H1 (cell line): ENCODE results near the gene ISCA2. TPM values are rescaled to one million over a fixed set of nuclear protein-coding genes. Genes with fewer than 3 reads are reported as not detected.

Experiments used
- HDAC2 ChIP-seq, 2 experiments: fragments of 300-600 bp in 1 of 2; sonication (generic) in 1 of 2; IDR thresholded peaks; 2 replicates each; pipeline ENCODE4 v1.6.1; 2011 to 2012; ENCODE audit warnings: low read depth in 2 of 2, low read length in 2 of 2, mild to moderate bottlenecking in 2 of 2, moderate library complexity in 2 of 2, borderline replicate concordance in 1 of 2, inconsistent platforms in 1 of 2
- polyA plus RNA-seq, 7 experiments: library from polyadenylated mRNA; depleted of rRNA in 3 of 7; stranded (reverse) in 5 of 7; unstranded in 2 of 7; fragments of >200 nt in 5 of 7; fragments of 200-250 nt in 2 of 7; gene quantifications; 1 replicate in 5 of 7; 2 replicates in 1 of 7; 4 replicates in 1 of 7; pipeline versions ENCODE4 v1.2.1 to v1.2.3, GENCODE V29; 2011 to 2013; ENCODE audit warnings: missing spikeins in 2 of 7, mixed read lengths in 2 of 7
- total RNA-seq: library from RNA; stranded (reverse); fragmentation: NEBNext Ultra II Directional; extraction: Animal tissue kit (Norgen Biotek cat#: 25700); gene quantifications from 2 replicates; pipeline ENCODE4 v1.2.1, GENCODE V29; 2021
- TF ChIP-seq, protein P1 (sequence below): IDR thresholded peaks from 2 replicates; pipeline ENCODE4 v1.6.1; 2012; ENCODE audit warnings: low read length, inconsistent platforms

ISCA2 gene
- total and polyA plus RNA-seq, 2 of the 8 experiments (the other 6 are each of a cell fraction or from before 2014, with no cell fraction given), result 43.5 to 78.6 TPM

DNA sequence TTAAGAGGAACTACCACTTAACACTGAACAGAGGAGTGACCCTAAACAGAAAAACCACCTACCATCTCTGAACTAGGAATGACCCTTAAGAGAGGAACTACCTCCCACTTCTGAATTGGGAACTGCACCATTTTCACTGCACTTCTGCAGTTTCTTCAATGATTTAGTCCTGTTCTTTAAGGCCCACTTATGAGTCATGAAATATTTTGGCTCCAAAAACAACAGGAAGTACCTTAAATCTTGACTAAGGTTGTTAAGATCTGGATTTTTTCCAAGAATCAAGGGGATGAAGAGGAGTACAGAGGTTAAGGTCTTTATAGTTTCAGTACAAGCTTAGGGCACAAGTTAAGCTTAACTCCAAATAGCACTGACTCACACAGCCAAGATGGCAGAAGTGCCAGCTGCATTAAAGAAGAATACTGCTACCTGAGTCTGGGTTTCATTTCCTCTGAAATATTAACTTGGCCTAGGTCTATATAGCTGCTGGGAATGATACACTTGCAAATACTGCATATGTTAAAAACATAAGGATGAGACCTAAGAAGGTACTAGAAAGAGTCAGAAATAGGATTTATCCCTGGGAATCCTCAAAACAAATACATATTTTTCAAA is 4.7 kb upstream of the ISCA2 start (continued):
- TF ChIP-seq, protein P1, sequence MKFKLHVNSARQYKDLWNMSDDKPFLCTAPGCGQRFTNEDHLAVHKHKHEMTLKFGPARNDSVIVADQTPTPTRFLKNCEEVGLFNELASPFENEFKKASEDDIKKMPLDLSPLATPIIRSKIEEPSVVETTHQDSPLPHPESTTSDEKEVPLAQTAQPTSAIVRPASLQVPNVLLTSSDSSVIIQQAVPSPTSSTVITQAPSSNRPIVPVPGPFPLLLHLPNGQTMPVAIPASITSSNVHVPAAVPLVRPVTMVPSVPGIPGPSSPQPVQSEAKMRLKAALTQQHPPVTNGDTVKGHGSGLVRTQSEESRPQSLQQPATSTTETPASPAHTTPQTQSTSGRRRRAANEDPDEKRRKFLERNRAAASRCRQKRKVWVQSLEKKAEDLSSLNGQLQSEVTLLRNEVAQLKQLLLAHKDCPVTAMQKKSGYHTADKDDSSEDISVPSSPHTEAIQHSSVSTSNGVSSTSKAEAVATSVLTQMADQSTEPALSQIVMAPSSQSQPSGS, result no peak
- TF ChIP-seq HDAC2 (IDR thresholded peaks at IDR 0.05; ENCODE audit: borderline replicate concordance in 1 of 2, low read depth in 2 of 2, low read length in 2 of 2), result no peak
